Esophagus squamous epithelium (tissue), 4 donors: ENCODE measurements around the gene FBXW7.

ENCODE experiments used
- CTCF ChIP-seq, 6 experiments: fragments of 450-650 bp in 4 of 6; fragments of 200-600 bp in 2 of 6; sonication (generic) in 2 of 6; IDR thresholded peaks; one replicate each; pipeline ENCODE4 v1.5.1; 2016 to 2019; ENCODE audit warnings: antibody characterized with exemption in 6 of 6, mild to moderate bottlenecking in 4 of 6, moderate library complexity in 4 of 6
- POLR2A ChIP-seq, 4 donors: fragments of 450-650 bp; IDR thresholded peaks; one replicate each; pipeline ENCODE4 v1.6.1; 2017; ENCODE audit warnings: antibody characterized with exemption in 4 of 4, mild to moderate bottlenecking in 4 of 4, moderate library complexity in 3 of 4

GRCh38 chr4:152512483-152512882, 23.4 kb downstream of the FBXW7 start:
- TF ChIP-seq CTCF (IDR thresholded peaks at IDR 0.05) (no peak), POLR2A (IDR thresholded peaks at IDR 0.05) (no peak)
